ENCODE results near the gene PCSK4. TPM values are rescaled to one million over a fixed set of nuclear protein-coding genes. Genes with fewer than 3 reads are reported as not detected.

Gene PCSK4
- total RNA-seq, 1 experiment from 2014 or later, result 6.4 TPM

- H3K4me3 ChIP-seq (ENCODE audit: low read depth, low read length), result no peak overlapping the region
- H3K9me3 Mint-ChIP-seq (ENCODE audit: unreplicated experiment), result no peaks in the 10 kb centered on the region
- H3K36me3 ChIP-seq (ENCODE audit: control insufficient read depth, insufficient read depth, low read length), result no peaks in the 10 kb centered on the region
- no peaks in the 10 kb centered on the region for H3K4me1 Mint-ChIP-seq (ENCODE audit: low read depth, unreplicated experiment)
- H3K27me3 ChIP-seq (replicated peaks; ENCODE audit: control insufficient read depth, insufficient read depth, low read length), result peaks cover 3% of the 10 kb centered on the region
- no peak overlapping the region for H3K4me3 Mint-ChIP-seq (ENCODE audit: unreplicated experiment)
- no TSS peak for BruUV-seq (replicated peaks)
- H3K27ac Mint-ChIP-seq (ENCODE audit: unreplicated experiment), result no peak overlapping the region
- H3K36me3 Mint-ChIP-seq (ENCODE audit: insufficient read depth, unreplicated experiment), result peaks cover 10% of the 10 kb centered on the region
- intact Hi-C loops (cut with micrococcal nuclease; ENCODE audit: unreplicated experiment), result no loop called here
- TF ChIP-seq CTCF (IDR thresholded peaks at IDR 0.05; ENCODE audit: insufficient read depth in 1 of 2, low read depth in 1 of 2, low read length in 1 of 2, severe bottlenecking in 1 of 2, unreplicated experiment in 1 of 2), result no peak
- DNase-seq, result no peak
- no peaks in the 10 kb centered on the region for H3K9me3 ChIP-seq
- POLR2A ChIA-PET, result no interaction called here
- CTCF ChIA-PET, result no interaction called here
- H3K4me1 ChIP-seq, result no peaks in the 10 kb centered on the region
- peaks cover 14% of the 10 kb centered on the region for H3K27me3 Mint-ChIP-seq (ENCODE audit: insufficient read depth, unreplicated experiment)
These were observed 38.7 kb upstream of the PCSK4 start for GRCh38 chr19:1528596-1529429.

- Mint-ChIP-seq H3K4me3 (ENCODE audit: unreplicated experiment) (no peak overlapping the region), H3K27me3 (ENCODE audit: insufficient read depth, unreplicated experiment) (peaks cover 14% of the 10 kb centered on the region), H3K9me3 (ENCODE audit: unreplicated experiment) (no peaks in the 10 kb centered on the region), H3K4me1 (ENCODE audit: low read depth, unreplicated experiment) (no peaks in the 10 kb centered on the region), H3K27ac (ENCODE audit: unreplicated experiment) (no peak overlapping the region), H3K36me3 (ENCODE audit: insufficient read depth, unreplicated experiment) (peaks cover 10% of the 10 kb centered on the region)
- no peak for TF ChIP-seq CTCF (IDR thresholded peaks at IDR 0.05; ENCODE audit: insufficient read depth in 1 of 2, low read depth in 1 of 2, low read length in 1 of 2, severe bottlenecking in 1 of 2, unreplicated experiment in 1 of 2)
- ChIA-PET CTCF (no interaction called here), POLR2A (no interaction called here)
- H3K27me3 ChIP-seq (replicated peaks; ENCODE audit: control insufficient read depth, insufficient read depth, low read length), result peaks cover 3% of the 10 kb centered on the region
- BruUV-seq (replicated peaks), result no TSS peak
- DNase-seq, result no peak
- no peaks in the 10 kb centered on the region for H3K4me1 ChIP-seq
- H3K9me3 ChIP-seq, result no peaks in the 10 kb centered on the region
- intact Hi-C loops (cut with micrococcal nuclease; ENCODE audit: unreplicated experiment), result no loop called here
- no peaks in the 10 kb centered on the region for H3K36me3 ChIP-seq (ENCODE audit: control insufficient read depth, insufficient read depth, low read length)
- no peak overlapping the region for H3K4me3 ChIP-seq (ENCODE audit: low read depth, low read length)
These were observed 37.6 kb upstream of the PCSK4 start for GRCh38 chr19:1527650-1528309.

- no peak for DNase-seq
- Mint-ChIP-seq H3K9me3 (ENCODE audit: unreplicated experiment) (no peaks in the 10 kb centered on the region), H3K27ac (ENCODE audit: unreplicated experiment) (no peak overlapping the region), H3K36me3 (ENCODE audit: insufficient read depth, unreplicated experiment) (peaks cover 10% of the 10 kb centered on the region), H3K4me1 (ENCODE audit: low read depth, unreplicated experiment) (no peaks in the 10 kb centered on the region), H3K27me3 (ENCODE audit: insufficient read depth, unreplicated experiment) (peaks cover 14% of the 10 kb centered on the region), H3K4me3 (ENCODE audit: unreplicated experiment) (no peak overlapping the region)
- Histone ChIP-seq H3K36me3 (ENCODE audit: control insufficient read depth, insufficient read depth, low read length) (no peaks in the 10 kb centered on the region), H3K9me3 (no peaks in the 10 kb centered on the region), H3K4me3 (ENCODE audit: low read depth, low read length) (no peak overlapping the region), H3K4me1 (no peaks in the 10 kb centered on the region), H3K27me3 (replicated peaks; ENCODE audit: control insufficient read depth, insufficient read depth, low read length) (peaks cover 3% of the 10 kb centered on the region)
- no TSS peak for BruUV-seq (replicated peaks)
- TF ChIP-seq CTCF (IDR thresholded peaks at IDR 0.05; ENCODE audit: insufficient read depth in 1 of 2, low read depth in 1 of 2, low read length in 1 of 2, severe bottlenecking in 1 of 2, unreplicated experiment in 1 of 2), result no peak
- CTCF ChIA-PET, result interaction anchor here (0.7 kb wide), 1 partner anchor 19 kb away, joined by 3 read pairs; no protein-coding TSS in a partner anchor
- intact Hi-C loops (cut with micrococcal nuclease; ENCODE audit: unreplicated experiment), result no loop called here
- POLR2A ChIA-PET, result no interaction called here
These were observed 37.0 kb upstream of the PCSK4 start for GRCh38 chr19:1526979-1527649.
